ENCODE results near the gene U2AF1L4. TPM values are rescaled to one million over a fixed set of nuclear protein-coding genes. Genes with fewer than 3 reads are reported as not detected.
A peak's percentile ranks its signal among the peaks of the same experiment; 100 is the strongest.

The U2AF1L4 gene
- total RNA-seq, 1 donor, result 5.8 TPM

GRCh38 chr19:35741203-35741515 lies 4.1 kb downstream of the U2AF1L4 start:
- Histone ChIP-seq H3K27ac (ENCODE audit: low read depth, low read length) (no peak overlapping the region), H3K4me1 (ENCODE audit: insufficient read depth, low read length) (peaks cover 11% of the 10 kb centered on the region), H2AFZ (ENCODE audit: low read length) (peak overlapping the region; percentile 89), H3K4me3 (ENCODE audit: insufficient read depth, low read length) (peak overlapping the region; percentile 81), H3K9me3 (ENCODE audit: low read depth, low read length) (no peaks in the 10 kb centered on the region), H4K20me1 (ENCODE audit: insufficient read depth, low read length) (peaks cover 4% of the 10 kb centered on the region), H3K4me2 (ENCODE audit: insufficient read depth, low read length) (peak overlapping the region; percentile 98), H3K27me3 (ENCODE audit: insufficient read depth, low read length) (no peaks in the 10 kb centered on the region), H3K36me3 (ENCODE audit: insufficient read depth, low read length) (peaks cover 32% of the 10 kb centered on the region), H3K79me2 (ENCODE audit: insufficient read depth, low read length) (peaks cover 13% of the 10 kb centered on the region)
- TF ChIP-seq CTCF (IDR thresholded peaks at IDR 0.05; ENCODE audit: extremely low read depth, low read depth, low read length), result no peak
- peak; percentile 80 for DNase-seq (ENCODE audit: insufficient read length, low spot score, missing footprints)

GRCh38 chr19:35740423-35741202 lies 4.6 kb downstream of the U2AF1L4 start:
- Histone ChIP-seq H2AFZ (ENCODE audit: low read length) (peak overlapping the region; percentile 89), H3K4me2 (ENCODE audit: insufficient read depth, low read length) (peak overlapping the region; percentile 98), H3K4me3 (ENCODE audit: insufficient read depth, low read length) (peak overlapping the region; percentile 81), H3K27ac (ENCODE audit: low read depth, low read length) (no peak overlapping the region), H3K36me3 (ENCODE audit: insufficient read depth, low read length) (peaks cover 32% of the 10 kb centered on the region), H3K79me2 (ENCODE audit: insufficient read depth, low read length) (peaks cover 8% of the 10 kb centered on the region), H4K20me1 (ENCODE audit: insufficient read depth, low read length) (peaks cover 4% of the 10 kb centered on the region), H3K27me3 (ENCODE audit: insufficient read depth, low read length) (no peaks in the 10 kb centered on the region), H3K4me1 (ENCODE audit: insufficient read depth, low read length) (peaks cover 7% of the 10 kb centered on the region), H3K9me3 (ENCODE audit: low read depth, low read length) (no peaks in the 10 kb centered on the region)
- no peak for TF ChIP-seq CTCF (IDR thresholded peaks at IDR 0.05; ENCODE audit: extremely low read depth, low read depth, low read length)
- peak; percentile 100 for DNase-seq (ENCODE audit: insufficient read length, low spot score, missing footprints)

- Histone ChIP-seq H3K4me1 (ENCODE audit: insufficient read depth, low read length) (peaks cover 7% of the 10 kb centered on the region), H3K27me3 (ENCODE audit: insufficient read depth, low read length) (no peaks in the 10 kb centered on the region), H3K9me3 (ENCODE audit: low read depth, low read length) (no peaks in the 10 kb centered on the region), H3K27ac (ENCODE audit: low read depth, low read length) (no peak overlapping the region), H3K4me2 (ENCODE audit: insufficient read depth, low read length) (peak overlapping the region; percentile 98), H2AFZ (ENCODE audit: low read length) (no peak overlapping the region), H4K20me1 (ENCODE audit: insufficient read depth, low read length) (peaks cover 4% of the 10 kb centered on the region), H3K4me3 (ENCODE audit: insufficient read depth, low read length) (peak overlapping the region; percentile 81), H3K36me3 (ENCODE audit: insufficient read depth, low read length) (peaks cover 32% of the 10 kb centered on the region), H3K79me2 (ENCODE audit: insufficient read depth, low read length) (peaks cover 6% of the 10 kb centered on the region)
- no peak for DNase-seq (ENCODE audit: insufficient read length, low spot score, missing footprints)
- TF ChIP-seq CTCF (IDR thresholded peaks at IDR 0.05; ENCODE audit: extremely low read depth, low read depth, low read length), result no peak
These were observed 5.2 kb downstream of the U2AF1L4 start for GRCh38 chr19:35740108-35740422.

GRCh38 chr19:35739275-35740107 lies 5.7 kb downstream of the U2AF1L4 start:
- Histone ChIP-seq H3K9me3 (ENCODE audit: low read depth, low read length) (no peaks in the 10 kb centered on the region), H3K27me3 (ENCODE audit: insufficient read depth, low read length) (no peaks in the 10 kb centered on the region), H3K4me3 (ENCODE audit: insufficient read depth, low read length) (peak overlapping the region; percentile 81), H3K4me2 (ENCODE audit: insufficient read depth, low read length) (peak overlapping the region; percentile 98), H4K20me1 (ENCODE audit: insufficient read depth, low read length) (peaks cover 5% of the 10 kb centered on the region), H2AFZ (ENCODE audit: low read length) (no peak overlapping the region), H3K4me1 (ENCODE audit: insufficient read depth, low read length) (peaks cover 6% of the 10 kb centered on the region), H3K79me2 (ENCODE audit: insufficient read depth, low read length) (peaks cover 6% of the 10 kb centered on the region), H3K27ac (ENCODE audit: low read depth, low read length) (no peak overlapping the region), H3K36me3 (ENCODE audit: insufficient read depth, low read length) (peaks cover 36% of the 10 kb centered on the region)
- no peak for TF ChIP-seq CTCF (IDR thresholded peaks at IDR 0.05; ENCODE audit: extremely low read depth, low read depth, low read length)
- peak; percentile 73 for DNase-seq (ENCODE audit: insufficient read length, low spot score, missing footprints)

Measured in osteoblast (primary cell).